Measurements from ENCODE around the gene FHOD1. TPM values are rescaled to one million over a fixed set of nuclear protein-coding genes. Genes with fewer than 3 reads are reported as not detected.

The FHOD1 gene
- total and polyA plus RNA-seq, 9 of the 15 experiments (the other 6 are each of a cell fraction or from before 2014, with no cell fraction given), result 18.7 to 126 (median 32.3) TPM

DNA sequence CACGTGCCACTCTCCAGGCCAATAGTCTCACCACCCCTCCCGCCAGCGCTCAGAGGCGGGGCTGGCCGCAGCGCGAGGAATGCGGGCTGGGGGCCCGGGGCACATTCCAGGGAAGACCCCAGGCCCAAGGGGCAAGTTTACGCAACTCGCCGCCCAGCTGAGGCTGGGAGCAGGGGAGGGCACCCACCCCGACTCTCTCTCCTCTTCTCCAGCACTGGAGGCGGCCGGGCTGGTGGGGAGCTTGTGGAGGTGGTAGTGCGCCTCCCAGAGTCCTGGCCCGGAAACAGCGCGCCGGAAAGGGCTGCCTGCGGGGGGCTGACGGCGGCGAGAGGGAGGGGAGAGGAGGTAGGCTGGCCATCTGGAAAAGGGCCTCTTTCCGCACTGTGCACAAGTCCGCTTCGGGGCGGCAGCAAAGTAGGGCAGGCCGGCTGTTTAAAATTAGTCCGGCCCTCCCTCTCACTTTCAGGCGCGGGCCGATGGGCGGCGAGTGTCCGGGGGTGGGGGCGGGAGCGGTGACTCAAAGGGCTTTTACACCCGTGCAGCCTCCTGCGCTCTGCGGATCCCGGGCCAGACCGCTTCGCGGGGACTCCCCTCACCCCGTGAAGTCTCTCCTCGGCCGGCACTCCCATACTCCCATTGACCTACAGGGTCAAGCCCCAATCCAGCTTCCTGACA is 1.1 kb downstream of the FHOD1 start (continued):
- TF ChIP-seq PHB (CRISPR knock-in tag; IDR thresholded peaks at IDR 0.05), result no peak
- no peak for TF ChIP-seq ZC3H4 (CRISPR knock-in tag; IDR thresholded peaks at IDR 0.05; ENCODE audit: borderline replicate concordance)
- 0 out of 2 replicates have a peak, but pooled peaks have one; percentile 5 for TF ChIP-seq ZNF121 (CRISPR knock-in tag; conservative IDR thresholded peaks at IDR 0.05)
- TF ChIP-seq PRMT5 (CRISPR knock-in tag; IDR thresholded peaks at IDR 0.05), result no peak
- TF ChIP-seq HNRNPUL1 (IDR thresholded peaks at IDR 0.05; ENCODE audit: low read length), result no peak
- peak; percentile 33; the same call in 1 of the 2 replicates for TF ChIP-seq TCF3 (CRISPR knock-in tag; IDR thresholded peaks at IDR 0.05)
- TF ChIP-seq ZNF75A (CRISPR knock-in tag; IDR thresholded peaks at IDR 0.05), result no peak
- no peak for TF ChIP-seq SMARCA5 (IDR thresholded peaks at IDR 0.05)
- TF ChIP-seq TARDBP (IDR thresholded peaks at IDR 0.05), result no peak
- no peak for TF ChIP-seq RBBP5 (IDR thresholded peaks at IDR 0.05; ENCODE audit: borderline replicate concordance, insufficient read depth, low read length, poor library complexity, severe bottlenecking)
- peak; percentile 62; the same call in 1 of the 2 replicates for TF ChIP-seq DPF2 (IDR thresholded peaks at IDR 0.05)
- no peak for TF ChIP-seq MCM7 (IDR thresholded peaks at IDR 0.05)
- no peak for TF ChIP-seq ZNF184 (CRISPR knock-in tag; IDR thresholded peaks at IDR 0.05)
- 0 out of 2 replicates have a peak, but pooled peaks have one; percentile 43 for TF ChIP-seq ZHX1 (conservative IDR thresholded peaks at IDR 0.05; ENCODE audit: low read length)
- TF ChIP-seq KAT2B (IDR thresholded peaks at IDR 0.05; ENCODE audit: low read depth, low read length), result no peak
- no peak for TF ChIP-seq ZNF695 (CRISPR knock-in tag; IDR thresholded peaks at IDR 0.05)
- no peak for TF ChIP-seq ZBTB12 (CRISPR knock-in tag; IDR thresholded peaks at IDR 0.05)
- peak; percentile 91 for TF ChIP-seq ETV5 (CRISPR knock-in tag; IDR thresholded peaks at IDR 0.05; ENCODE audit: low read depth)
- TF ChIP-seq RERE (CRISPR knock-in tag; IDR thresholded peaks at IDR 0.05; ENCODE audit: borderline replicate concordance), result no peak
- TF ChIP-seq NFYB (IDR thresholded peaks at IDR 0.05; ENCODE audit: extremely low read depth, insufficient read length), result no peak

All from K562 (cell line).